Measurements from ENCODE around the gene IGF2BP3.
A peak's percentile ranks its signal among the peaks of the same experiment; 100 is the strongest.

The IGF2BP3 gene

DNA sequence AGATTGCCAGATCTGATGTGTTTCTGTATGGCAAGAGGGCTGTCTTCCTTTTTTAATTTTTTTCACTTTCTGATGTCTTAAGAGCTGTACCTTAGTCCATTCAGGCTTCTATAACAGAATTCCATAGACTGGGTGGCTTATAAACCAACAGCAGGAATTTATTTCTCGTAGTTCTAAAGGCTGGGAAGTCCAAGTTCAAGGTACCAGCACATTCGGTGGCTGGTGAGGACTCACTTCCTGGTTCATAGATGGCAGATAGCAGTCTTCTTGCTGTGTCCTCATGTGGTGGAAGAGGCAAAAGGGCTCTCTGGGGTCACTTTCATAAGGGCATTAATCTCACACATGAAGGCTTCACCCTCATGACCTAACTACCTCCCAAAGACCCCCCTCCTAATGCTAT lies 202.9 kb downstream of the IGF2BP3 start:
- DNase-seq (ENCODE audit: low spot score) (no peak), FAIRE-seq (no peak)

GRCh38 chr7:23266918-23267317 lies 203.4 kb downstream of the IGF2BP3 start:
- no peak for FAIRE-seq
- no peak for DNase-seq (ENCODE audit: low spot score)

DNA sequence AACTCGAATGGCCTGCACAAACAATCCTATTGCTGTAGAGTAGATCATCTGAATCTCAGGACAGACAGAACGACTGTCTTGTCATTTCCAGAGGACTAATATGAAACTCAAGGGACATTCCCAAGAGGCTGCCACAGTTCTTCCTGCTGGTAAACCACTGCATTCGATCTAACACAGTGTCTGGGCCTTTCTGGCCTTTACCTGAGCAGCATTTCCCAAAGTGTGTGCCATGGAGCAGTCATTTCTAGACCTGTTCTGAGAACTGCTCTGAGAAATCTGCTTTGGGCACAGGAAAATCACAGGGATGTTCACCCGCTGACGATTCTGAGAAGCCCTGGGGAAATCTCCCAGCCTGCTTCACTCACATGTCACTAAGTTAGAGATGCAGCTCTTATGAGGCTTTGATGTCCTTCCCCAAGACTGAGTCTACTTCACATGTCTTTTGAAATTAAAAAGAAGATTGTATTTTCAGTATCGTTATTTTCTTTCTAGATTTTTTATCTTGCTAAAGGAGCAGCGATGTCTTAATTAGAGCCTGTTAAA lies 205.3 kb downstream of the IGF2BP3 start:
- FAIRE-seq, result no peak
- DNase-seq (ENCODE audit: low spot score), result no peak

- peak; percentile 81 for DNase-seq (ENCODE audit: low spot score)
These were observed 208.3 kb downstream of the IGF2BP3 start for GRCh38 chr7:23261843-23262452.

GRCh38 chr7:23260371-23260770 lies 209.9 kb downstream of the IGF2BP3 start:
- FAIRE-seq (no peak), DNase-seq (ENCODE audit: low spot score) (no peak)

More at GRCh38 chr7:23261843-23262452, 208.3 kb downstream of the IGF2BP3 start:
- no peak for FAIRE-seq

Data from urothelium cell line (cell line).